NCI-H128 (cell line): ENCODE measurements around the gene INVS.
"Not testable (repeated sequence)": the region's sequence is repeated elsewhere in the genome, so short reads cannot be mapped to it uniquely, and the experiment has no call there.

ENCODE experiments used
- DNase-seq: peaks from one replicate; lab custom pipeline; 2025; ENCODE audit not compliant: unreplicated experiment; lab: John Stamatoyannopoulos, UW

The INVS gene

DNA sequence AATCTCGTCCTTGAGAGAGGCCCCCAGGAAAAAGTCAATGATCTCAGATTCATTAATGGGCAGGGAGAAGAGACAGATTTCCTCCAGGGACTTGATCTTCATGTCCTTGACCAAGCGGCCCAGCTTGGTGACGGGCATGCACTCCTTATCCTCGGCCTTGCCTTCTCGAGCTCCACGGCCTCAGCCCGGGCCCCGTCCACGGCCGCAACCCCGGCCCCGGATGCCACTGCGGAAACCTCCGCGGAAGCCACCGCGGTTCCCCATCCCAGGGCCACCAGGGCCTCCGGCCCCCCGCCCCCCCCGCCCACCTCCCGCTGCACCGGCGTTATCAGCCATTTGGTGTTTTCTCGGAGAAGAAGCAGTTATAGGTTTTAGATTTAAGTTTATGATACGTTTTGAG, 18.3 kb downstream of the INVS start:
- DNase-seq: no peak

DNA sequence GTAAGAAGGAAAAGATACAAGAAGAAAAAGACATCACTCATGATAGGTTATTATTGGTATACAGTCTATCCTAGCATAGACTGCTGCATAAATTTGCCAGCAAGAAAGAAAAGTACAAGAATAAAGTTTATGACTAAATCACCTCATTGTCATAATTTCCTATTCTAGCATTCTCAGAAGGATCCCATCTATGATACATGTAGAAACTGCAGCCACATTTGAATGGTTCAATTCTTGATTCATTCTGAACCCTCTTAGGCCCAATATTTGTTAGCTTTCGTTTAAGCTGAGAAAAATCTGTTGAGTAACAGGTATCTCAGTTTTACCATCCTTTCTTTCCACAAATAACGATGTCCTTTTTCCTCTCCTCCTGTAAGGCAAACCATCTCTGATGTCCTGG, 21.2 kb downstream of the INVS start:
- no peak for DNase-seq

DNA sequence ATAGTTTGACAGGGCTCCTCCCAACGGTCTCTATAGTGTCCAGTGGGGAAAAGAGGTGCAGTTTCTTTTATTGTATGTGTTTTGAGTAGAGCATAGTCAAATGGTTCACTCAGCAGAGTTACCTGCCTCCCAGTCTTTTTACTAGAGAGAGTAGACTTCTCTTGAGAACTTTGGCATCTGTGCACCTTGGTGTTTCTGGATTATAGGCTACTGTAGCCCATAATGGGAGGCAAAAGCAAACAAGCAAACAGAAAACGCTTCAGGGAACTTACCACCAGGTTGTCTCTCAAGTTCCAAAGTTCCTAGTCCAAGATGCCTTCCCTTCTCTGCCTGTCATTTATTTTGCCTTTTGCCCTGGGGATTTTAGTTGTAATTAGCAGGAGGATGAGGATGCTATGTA, 26.2 kb downstream of the INVS start:
- DNase-seq: no peak

DNA sequence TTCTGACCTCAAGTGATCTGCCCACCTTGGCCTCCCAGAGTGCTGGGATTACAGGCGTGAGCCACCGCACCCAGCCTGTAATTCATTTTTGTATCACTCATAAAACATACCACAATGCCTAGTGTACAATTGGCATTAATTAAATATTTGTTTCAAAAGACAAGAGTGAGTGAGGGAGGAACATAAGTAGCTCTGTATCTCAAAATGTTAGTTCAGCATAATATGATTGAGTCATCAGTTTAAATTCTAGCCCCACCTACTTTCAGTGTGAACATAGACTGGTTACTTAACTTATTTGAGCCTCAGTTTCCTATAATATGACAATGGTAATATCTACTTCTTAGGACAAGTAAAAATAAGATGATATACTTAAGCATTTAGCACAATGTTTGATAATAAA, 26.9 kb downstream of the INVS start:
- DNase-seq: no peak

DNA sequence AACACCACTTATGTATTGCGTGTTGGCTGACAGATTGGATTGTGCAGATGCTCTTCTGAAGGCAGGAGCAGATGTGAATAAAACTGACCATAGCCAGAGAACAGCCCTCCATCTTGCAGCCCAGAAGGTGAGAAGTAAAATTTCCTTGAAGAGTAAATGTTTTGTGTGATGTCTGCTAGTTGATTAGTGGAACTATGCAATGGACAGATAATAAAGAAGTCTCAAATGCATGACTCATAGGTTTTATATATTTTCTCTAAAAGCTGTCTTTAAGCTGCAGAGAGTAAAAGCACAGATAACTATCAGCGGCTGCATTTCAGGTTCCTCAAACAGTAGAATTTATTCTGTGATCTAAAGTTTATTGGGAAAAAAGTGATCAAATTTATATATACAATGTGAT, 27.4 kb downstream of the INVS start:
- DNase-seq: no peak

DNA sequence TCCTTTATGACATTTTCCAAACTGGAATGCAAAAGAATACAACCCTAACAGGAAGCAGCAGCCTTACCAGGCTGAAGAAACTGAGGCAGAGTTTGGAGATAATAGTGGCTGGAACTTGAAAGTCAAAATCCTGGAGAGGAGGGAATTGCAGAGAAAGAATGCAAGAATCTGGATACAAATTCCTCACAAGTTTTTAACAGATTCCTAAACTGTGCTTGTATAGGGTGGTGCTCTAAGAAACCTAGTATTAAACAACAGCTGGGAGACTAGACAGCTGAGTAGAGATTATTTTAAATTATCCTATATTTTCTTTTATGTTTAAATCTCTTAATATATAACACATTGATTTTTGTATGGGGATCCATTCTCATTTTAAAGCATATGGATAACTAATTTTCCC, 30.7 kb downstream of the INVS start:
- no peak for DNase-seq

- DNase-seq: no peak
These were observed 32.2 kb downstream of the INVS start for GRCh38 chr9:100131216-100131615.

DNA sequence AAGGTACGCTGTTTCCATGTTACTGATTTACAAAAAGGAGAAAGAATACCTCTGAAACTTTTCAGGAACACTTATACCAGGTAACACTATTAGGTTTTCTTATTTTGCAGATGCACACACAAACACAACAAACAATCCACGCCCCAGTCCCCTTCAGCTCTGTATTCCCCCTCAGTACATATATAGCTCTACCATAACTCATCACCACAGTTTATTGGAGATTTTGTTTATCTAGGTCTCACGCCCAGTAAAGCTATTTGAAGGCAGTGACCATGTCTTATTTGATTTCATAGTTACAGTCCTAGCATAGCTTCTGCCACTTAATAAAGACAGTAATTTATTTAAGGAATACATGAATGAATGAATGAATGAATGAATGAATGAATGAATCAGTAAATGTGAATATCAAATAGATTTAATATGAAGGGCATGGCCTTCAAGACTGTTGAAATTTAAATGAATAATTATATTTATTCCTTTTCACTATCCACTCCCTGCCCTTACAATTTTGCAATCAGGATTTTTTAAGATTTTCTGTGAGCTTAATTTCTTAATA, 32.9 kb downstream of the INVS start:
- DNase-seq: no peak

DNA sequence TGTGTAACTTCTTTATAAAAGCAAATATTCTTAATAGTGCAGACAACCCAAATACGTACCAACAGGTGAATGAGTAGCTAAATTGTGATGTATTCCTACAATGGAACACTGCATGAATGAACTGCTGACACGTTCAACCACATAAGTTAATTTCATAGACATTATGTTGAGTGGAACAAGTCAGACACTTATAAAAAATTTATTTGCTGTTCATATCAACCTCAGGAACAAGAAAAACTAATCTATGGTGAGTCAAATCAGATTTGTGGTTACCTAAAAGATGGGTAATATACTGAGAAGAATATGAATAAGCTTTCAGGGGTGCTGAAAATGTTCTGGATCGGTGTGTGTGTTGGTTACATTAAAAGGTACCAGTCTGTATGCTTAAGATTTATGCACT, 35.7 kb downstream of the INVS start:
- DNase-seq: no peak

DNA sequence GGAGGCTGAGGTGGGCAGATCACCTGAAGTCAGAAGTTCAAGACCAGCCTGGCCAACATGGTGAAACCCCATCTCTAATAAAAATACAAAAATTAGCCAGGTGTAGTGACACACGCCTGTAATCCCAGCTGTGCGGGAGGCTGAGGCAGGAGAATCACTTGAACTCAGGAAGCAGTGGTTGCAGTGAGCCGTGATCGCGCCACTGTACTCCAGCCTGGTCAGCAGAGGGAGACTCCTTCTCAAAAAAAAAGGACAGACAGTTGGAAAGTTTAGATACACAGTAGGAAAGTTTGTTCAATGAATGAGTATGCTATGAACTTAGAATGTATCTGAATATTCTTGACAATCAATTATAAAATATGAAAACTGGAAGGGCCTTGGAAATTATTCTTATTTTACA, 37.8 kb downstream of the INVS start:
- DNase-seq: not testable (repeated sequence)

- not testable (repeated sequence) for DNase-seq
These were observed 41.3 kb downstream of the INVS start for GRCh38 chr9:100140303-100140702.

GRCh38 chr9:100141862-100142261, 42.8 kb downstream of the INVS start:
- not testable (repeated sequence) for DNase-seq

DNA sequence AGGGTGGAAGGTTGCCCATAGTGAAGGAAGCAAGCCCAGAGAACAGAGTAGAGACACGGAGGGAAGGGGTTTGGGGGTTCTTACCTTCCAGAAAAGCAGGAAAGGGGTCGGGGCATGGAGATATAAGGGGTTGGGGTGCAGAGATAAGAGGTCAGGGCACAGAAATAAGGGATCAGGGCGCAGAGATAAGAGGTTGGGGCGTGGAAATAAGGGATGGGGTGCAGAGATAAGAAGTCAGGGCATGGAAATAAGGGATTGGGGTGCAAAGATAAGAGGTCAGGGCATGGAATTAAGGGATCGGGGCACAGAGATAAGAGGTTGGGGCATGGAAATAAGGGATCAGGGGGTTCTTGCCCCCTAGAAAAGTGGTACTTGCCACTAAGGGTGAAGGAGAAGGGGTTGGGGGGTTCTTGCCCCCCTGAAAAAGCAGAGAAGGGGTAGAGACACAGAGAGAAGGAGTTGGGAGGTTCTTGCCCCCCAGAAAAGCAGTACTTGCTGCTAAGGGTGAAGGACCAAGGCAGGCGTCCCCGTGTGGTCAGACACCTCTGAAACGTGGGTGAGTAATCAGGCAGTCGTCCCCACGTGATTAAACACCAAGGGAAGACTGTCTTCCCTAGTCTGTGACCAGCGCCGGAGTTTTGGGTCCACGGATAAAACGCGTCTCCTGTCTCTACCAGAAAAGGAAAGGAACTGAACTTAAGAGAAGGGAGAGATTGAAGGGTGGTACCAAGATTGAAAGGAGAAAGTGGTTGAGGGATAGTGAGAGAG, 46.3 kb downstream of the INVS start:
- not testable (repeated sequence) for DNase-seq

DNA sequence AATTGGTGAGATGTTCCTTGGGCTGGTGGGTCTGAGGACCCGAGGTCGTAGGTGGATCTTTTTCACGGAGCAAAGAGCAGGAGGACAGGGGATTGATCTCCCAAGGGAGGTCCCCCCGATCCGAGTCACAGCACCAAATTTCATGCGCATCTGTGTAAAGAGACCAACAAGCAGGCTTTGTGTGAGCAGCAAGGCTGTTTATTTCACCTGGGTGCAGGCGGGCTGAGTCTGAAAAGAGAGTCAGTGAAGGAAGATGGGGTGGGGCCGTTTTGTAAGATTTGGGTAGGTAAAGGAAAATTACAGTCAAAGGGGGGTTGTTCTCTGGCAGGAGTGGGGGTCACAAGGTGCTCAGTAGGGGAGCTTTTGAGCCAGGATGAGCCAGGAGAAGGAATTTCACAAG, 46.9 kb downstream of the INVS start:
- not testable (repeated sequence) for DNase-seq

GRCh38 chr9:100150214-100150613, 51.2 kb downstream of the INVS start:
- DNase-seq: no peak

GRCh38 chr9:100160021-100160420, 61.0 kb downstream of the INVS start:
- no peak for DNase-seq

DNA sequence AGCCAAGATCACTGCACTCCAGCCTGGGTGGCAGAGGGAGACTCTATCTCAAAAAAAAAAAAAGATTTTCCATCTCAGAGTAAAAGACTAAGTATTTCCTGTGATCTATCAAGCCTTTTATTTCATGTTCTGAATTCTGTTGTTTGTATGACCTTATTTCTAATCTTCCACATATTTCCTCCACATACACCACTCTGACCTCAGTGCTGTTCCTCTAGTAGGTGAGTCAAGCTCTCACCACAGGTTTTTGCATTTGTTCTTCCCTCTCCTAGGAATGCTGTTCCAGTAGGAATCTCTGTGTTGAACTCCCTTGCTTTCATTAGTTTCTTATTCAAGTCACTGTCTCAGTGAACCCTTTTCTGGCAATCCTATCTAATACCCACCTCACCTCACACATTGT, 68.1 kb downstream of the INVS start:
- no peak for DNase-seq

DNA sequence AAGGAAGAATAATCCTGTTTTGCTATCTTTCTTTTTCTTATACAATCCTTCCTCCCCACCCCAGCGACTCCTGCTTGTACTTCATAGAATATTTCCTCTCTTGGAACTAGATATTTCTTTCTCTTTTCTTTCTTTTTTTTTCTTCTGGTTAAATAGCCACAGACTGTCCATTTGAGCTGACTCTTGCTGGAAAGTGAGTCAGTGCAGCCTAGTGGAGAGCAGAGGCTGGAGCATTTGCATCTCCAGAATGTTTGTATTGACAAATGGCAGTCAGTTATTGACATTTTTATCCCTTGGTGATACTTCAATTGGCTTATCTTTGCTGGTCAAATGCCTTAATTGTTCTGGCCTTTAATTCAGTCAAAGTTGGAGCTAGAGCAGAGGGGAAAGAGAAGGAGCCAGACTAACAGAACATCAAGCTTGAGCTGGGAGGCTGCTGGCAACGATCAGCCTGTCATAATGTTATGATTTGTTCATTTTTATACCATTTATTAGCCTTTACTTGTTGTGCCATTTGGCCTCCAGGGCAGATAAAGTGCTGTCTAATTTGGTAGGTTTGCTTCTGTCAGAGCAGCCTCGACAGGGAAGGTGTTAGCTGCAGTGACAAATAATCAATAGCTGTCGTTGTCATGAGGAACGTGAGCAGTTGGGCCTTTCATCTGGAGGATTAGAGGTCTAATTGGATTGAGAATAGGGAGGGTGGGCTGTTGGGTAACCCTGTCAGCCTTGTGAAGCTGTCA, 69.0 kb downstream of the INVS start:
- DNase-seq: no peak

DNA sequence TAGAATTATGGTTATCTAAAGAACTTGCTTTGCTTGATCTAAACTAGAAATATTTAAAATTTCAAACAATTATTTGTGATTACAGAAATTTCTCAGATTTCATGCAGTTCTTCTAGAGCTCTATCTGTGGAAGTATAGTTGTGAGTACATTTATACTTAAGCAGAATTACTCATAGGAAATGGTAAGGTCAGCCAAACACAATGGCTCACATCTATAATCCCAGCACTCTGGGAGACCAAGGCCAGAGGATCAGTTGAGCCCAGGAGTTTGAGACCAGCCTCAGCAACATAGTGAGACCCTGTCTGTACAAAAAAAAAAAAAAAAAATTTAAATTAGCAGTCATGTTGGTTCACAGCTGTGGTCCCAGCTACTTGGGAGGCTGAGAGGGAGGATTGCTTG, 71.0 kb downstream of the INVS start:
- DNase-seq: no peak

DNA sequence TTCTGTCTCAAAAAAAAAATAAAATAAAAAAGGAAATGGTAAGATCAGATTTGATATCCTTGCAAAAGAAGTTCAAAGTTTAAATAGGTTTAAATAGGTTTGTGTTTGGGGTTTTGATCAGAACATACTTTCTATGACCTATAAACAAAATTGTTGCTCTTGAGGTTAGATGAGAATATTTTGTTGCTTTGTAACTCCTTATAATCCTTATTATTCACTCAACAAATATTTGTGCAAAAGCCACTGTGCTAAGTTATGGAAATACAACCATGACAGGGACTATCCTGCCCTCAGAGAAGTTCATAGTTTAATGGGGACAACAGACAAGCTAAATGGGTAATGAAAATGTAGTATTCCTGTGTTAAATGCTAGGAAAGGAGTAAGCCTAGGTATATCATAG, 71.5 kb downstream of the INVS start:
- DNase-seq: no peak

DNA sequence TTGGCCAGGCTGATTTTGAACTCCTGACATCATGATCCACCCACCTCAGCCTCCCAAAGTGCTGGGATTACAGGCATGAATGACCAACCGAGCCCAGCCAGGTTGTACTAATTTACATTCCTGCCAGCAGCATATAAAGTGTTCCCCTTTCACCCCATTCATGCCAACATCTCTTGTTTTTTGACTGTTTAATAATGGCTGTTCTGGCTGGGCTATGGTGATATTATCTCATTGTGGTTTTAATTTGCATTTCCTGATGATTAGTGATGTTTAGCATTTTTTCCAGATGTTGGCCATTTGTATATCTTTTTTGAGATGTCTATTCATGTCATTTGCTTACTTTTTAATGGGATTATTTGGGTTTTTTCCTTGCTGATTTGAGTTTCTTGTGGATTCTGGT, 87.3 kb downstream of the INVS start:
- no peak for DNase-seq

DNA sequence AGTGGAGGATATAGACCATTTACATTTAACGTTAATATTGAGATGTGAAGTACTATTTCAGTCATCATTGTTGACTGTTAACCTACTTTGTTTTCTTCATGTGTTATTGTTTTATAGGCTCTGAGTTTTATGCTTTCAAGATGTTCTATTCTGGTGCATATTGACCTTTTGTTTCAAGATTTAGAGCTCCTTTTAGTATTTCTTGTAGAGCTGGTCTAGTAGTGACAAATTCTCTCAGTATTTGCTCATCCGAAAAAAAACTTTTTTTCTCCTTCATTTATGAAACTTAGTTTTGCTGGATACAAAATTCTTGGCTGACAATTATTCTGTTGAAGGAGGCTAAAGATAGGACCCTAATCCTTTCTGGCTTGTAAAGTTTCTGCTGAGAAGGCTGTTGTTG, 91.3 kb downstream of the INVS start:
- DNase-seq: no peak
